ENCODE results near the gene SNTG2.

The SNTG2 gene

GRCh38 chr2:1002350-1002749 lies 51.7 kb downstream of the SNTG2 start:
- DNase-seq (ENCODE audit: low spot score): no peak

GRCh38 chr2:1004398-1004797 lies 53.7 kb downstream of the SNTG2 start:
- DNase-seq (ENCODE audit: low spot score): no peak

GRCh38 chr2:1010415-1010930 lies 59.8 kb downstream of the SNTG2 start:
- peak; percentile 38 for DNase-seq (ENCODE audit: low spot score)

GRCh38 chr2:1011006-1011405 lies 60.4 kb downstream of the SNTG2 start:
- DNase-seq (ENCODE audit: low spot score): no peak

GRCh38 chr2:1011985-1012384 lies 61.3 kb downstream of the SNTG2 start:
- no peak for DNase-seq (ENCODE audit: low spot score)

- DNase-seq (ENCODE audit: low spot score): no peak
Measured at GRCh38 chr2:1014802-1015201, 64.2 kb downstream of the SNTG2 start.

- no peak for DNase-seq (ENCODE audit: low spot score)
Measured at GRCh38 chr2:1016500-1016899, 65.9 kb downstream of the SNTG2 start.

- DNase-seq (ENCODE audit: low spot score): no peak
Measured at GRCh38 chr2:1017827-1018226, 67.2 kb downstream of the SNTG2 start.

GRCh38 chr2:1020206-1020605 lies 69.6 kb downstream of the SNTG2 start:
- peak; percentile 7 for DNase-seq (ENCODE audit: low spot score)

- DNase-seq (ENCODE audit: low spot score): no peak
Measured at GRCh38 chr2:1022178-1022577, 71.5 kb downstream of the SNTG2 start.

GRCh38 chr2:1024981-1025380 lies 74.3 kb downstream of the SNTG2 start:
- no peak for DNase-seq (ENCODE audit: low spot score)

- no peak for DNase-seq (ENCODE audit: low spot score)
Measured at GRCh38 chr2:1026141-1026540, 75.5 kb downstream of the SNTG2 start.

- no peak for DNase-seq (ENCODE audit: low spot score)
Measured at GRCh38 chr2:1028831-1029230, 78.2 kb downstream of the SNTG2 start.

GRCh38 chr2:1032030-1032429 lies 81.4 kb downstream of the SNTG2 start:
- DNase-seq (ENCODE audit: low spot score): no peak

GRCh38 chr2:1033069-1033468 lies 82.4 kb downstream of the SNTG2 start:
- DNase-seq (ENCODE audit: low spot score): no peak

- DNase-seq (ENCODE audit: low spot score): no peak
Measured at GRCh38 chr2:1037066-1037465, 86.4 kb downstream of the SNTG2 start.

- DNase-seq (ENCODE audit: low spot score): no peak
Measured at GRCh38 chr2:1039549-1039948, 88.9 kb downstream of the SNTG2 start.

- no peak for DNase-seq (ENCODE audit: low spot score)
Measured at GRCh38 chr2:1041012-1041805, 90.6 kb downstream of the SNTG2 start.

GRCh38 chr2:1045109-1045508 lies 94.5 kb downstream of the SNTG2 start:
- DNase-seq (ENCODE audit: low spot score): no peak

- no peak for DNase-seq (ENCODE audit: low spot score)
Measured at GRCh38 chr2:1046067-1046466, 95.4 kb downstream of the SNTG2 start.

- no peak for DNase-seq (ENCODE audit: low spot score)
Measured at GRCh38 chr2:1047485-1047884, 96.8 kb downstream of the SNTG2 start.

GRCh38 chr2:1049691-1050090 lies 99.0 kb downstream of the SNTG2 start:
- no peak for DNase-seq (ENCODE audit: low spot score)

GRCh38 chr2:1051075-1051474 lies 100.4 kb downstream of the SNTG2 start:
- DNase-seq (ENCODE audit: low spot score): no peak

GRCh38 chr2:1052771-1053191 lies 102.1 kb downstream of the SNTG2 start:
- no peak for DNase-seq (ENCODE audit: low spot score)

Measured in Ammon's horn (tissue), 1 donor.